ENCODE results near the gene RAPGEF6. TPM values are rescaled to one million over a fixed set of nuclear protein-coding genes. Genes with fewer than 3 reads are reported as not detected.
"Not testable (repeated sequence)": the region's sequence is repeated elsewhere in the genome, so short reads cannot be mapped to it uniquely, and the experiment has no call there.

The RAPGEF6 gene
- polyA plus RNA-seq, 1 experiment = 13.1 TPM

DNA sequence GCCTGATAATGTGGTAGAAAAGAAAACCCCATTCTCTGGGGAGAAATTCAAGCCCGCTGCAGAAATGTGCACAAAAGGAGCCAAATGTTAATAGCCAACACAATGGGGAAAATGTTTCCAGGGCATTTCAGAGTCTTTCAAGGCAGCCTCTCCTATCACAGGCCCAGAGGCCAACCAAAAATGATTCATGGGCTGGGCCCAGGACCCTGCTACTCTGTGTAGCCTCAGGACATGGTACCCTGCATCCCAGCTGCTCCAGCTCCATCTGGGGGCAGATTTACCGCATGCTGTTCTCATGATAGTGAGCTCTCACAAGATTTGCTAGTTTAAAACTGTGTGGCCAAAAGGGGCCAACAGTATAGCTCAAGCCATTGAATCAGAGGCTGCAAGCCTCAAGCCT is 41.1 kb downstream of the RAPGEF6 start:
- ChIA-PET CTCF (no interaction called here), POLR2A (interaction anchor here (1.1 kb wide), 1 partner anchor 21 kb away, joined by 3 read pairs; no protein-coding TSS in a partner anchor)
- no peak for DNase-seq (ENCODE audit: low read depth, low spot score)
- H3K27me3 ChIP-seq (ENCODE audit: control insufficient read depth, insufficient read depth, low read length) = no peaks in the 10 kb centered on the region
- H3K9me3 ChIP-seq (ENCODE audit: control insufficient read depth, insufficient read depth, low read length) = peaks cover 4% of the 10 kb centered on the region; the same call in 1 of the 2 replicates
- no peak for TF ChIP-seq CTCF (IDR thresholded peaks at IDR 0.05; ENCODE audit: low read depth, low read length)
- H3K27ac ChIP-seq (ENCODE audit: low read depth, low read length) = peak overlapping the region; percentile 40
- no peak overlapping the region for H3K4me3 ChIP-seq (ENCODE audit: low read depth, low read length)

DNA sequence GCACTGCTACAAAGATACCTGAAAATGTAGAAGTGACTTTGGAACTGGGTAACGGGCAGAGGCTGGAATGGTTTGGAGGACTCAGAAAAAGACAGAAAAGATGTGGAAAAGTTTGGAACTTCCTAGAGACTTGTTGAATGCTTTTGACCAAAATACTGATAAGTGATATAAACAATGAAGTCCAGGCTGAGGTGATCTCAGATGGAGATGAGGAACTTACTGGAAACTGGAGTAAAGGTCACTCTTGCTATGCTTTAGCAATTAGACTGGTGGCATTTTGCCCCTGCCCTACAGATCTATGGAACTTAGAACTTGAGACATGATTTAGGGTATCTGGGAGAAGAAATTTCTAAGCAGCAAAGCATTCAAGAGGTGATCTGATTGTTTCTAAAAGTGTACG is 41.6 kb downstream of the RAPGEF6 start:
- ChIA-PET POLR2A (interaction anchor here (1.1 kb wide), 1 partner anchor 22 kb away, joined by 3 read pairs; no protein-coding TSS in a partner anchor), CTCF (interaction anchor here (1.5 to 1.6 kb wide), 2 partner anchors 413 to 470 kb away, joined by 3 to 7 read pairs; no protein-coding TSS in a partner anchor)
- H3K27me3 ChIP-seq (ENCODE audit: control insufficient read depth, insufficient read depth, low read length); H3K27ac ChIP-seq (ENCODE audit: low read depth, low read length); H3K9me3 ChIP-seq (ENCODE audit: control insufficient read depth, insufficient read depth, low read length); DNase-seq (ENCODE audit: low read depth, low spot score); H3K4me3 ChIP-seq (ENCODE audit: low read depth, low read length): not testable (repeated sequence)

- peak; percentile 38 for DNase-seq (ENCODE audit: low read depth, low spot score)
Measured at GRCh38 chr5:131589510-131590348, 45.3 kb downstream of the RAPGEF6 start.

DNA sequence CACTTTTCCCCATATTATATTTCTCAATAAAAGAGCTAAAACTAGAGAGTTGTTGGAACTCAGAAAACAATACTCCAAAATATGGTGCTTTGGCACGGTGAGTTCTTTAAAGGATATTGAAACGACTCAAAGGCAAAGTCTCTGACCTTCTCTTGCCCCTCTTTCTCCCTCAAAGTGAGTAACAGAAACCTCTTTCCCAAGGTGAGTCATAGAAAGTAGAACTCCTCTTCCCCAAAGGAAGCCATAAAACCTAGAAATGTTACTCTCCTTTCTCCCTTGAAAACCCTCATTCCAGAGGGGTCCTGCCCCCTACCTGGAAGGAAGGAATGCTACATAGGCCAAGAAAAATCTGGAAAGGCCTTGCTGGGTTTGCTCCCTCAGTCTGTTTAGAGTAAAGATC is 47.5 kb downstream of the RAPGEF6 start:
- Histone ChIP-seq H3K9me3 (ENCODE audit: control insufficient read depth, insufficient read depth, low read length) (no peaks in the 10 kb centered on the region), H3K4me3 (ENCODE audit: low read depth, low read length) (no peak overlapping the region), H3K27me3 (ENCODE audit: control insufficient read depth, insufficient read depth, low read length) (no peaks in the 10 kb centered on the region), H3K27ac (ENCODE audit: low read depth, low read length) (no peak overlapping the region)
- DNase-seq (ENCODE audit: low read depth, low spot score) = no peak
- CTCF ChIA-PET = interaction anchor here (0.6 to 6.2 kb wide), 6 partner anchors 30 to 514 kb away, joined by 3 to 179 read pairs (median 7); partner anchors contain the start of gene ACSL6
- TF ChIP-seq CTCF (IDR thresholded peaks at IDR 0.05; ENCODE audit: low read depth, low read length) = no peak
- POLR2A ChIA-PET = no interaction called here

More at GRCh38 chr5:131589510-131590348, 45.3 kb downstream of the RAPGEF6 start:
- CTCF ChIA-PET = interaction anchor here (0.6 to 6.2 kb wide), 68 partner anchors 9 to 591 kb away, joined by 3 to 179 read pairs (median 4); partner anchors contain the start of gene ACSL6
- Histone ChIP-seq H3K4me3 (ENCODE audit: low read depth, low read length) (no peak overlapping the region), H3K27ac (ENCODE audit: low read depth, low read length) (no peak overlapping the region), H3K9me3 (ENCODE audit: control insufficient read depth, insufficient read depth, low read length) (peaks cover 4% of the 10 kb centered on the region; the same call in 1 of the 2 replicates), H3K27me3 (ENCODE audit: control insufficient read depth, insufficient read depth, low read length) (no peaks in the 10 kb centered on the region)
- TF ChIP-seq CTCF (IDR thresholded peaks at IDR 0.05; ENCODE audit: low read depth, low read length) = peak; percentile 95
- POLR2A ChIA-PET = interaction anchor here (0.5 to 1.1 kb wide), 4 partner anchors 26 to 208 kb away, joined by 3 to 5 read pairs (median 3); no protein-coding TSS in a partner anchor

- Histone ChIP-seq H3K27ac (ENCODE audit: low read depth, low read length) (no peak overlapping the region), H3K27me3 (ENCODE audit: control insufficient read depth, insufficient read depth, low read length) (no peaks in the 10 kb centered on the region), H3K4me3 (ENCODE audit: low read depth, low read length) (no peak overlapping the region), H3K9me3 (ENCODE audit: control insufficient read depth, insufficient read depth, low read length) (peaks cover 12% of the 10 kb centered on the region)
- POLR2A ChIA-PET = no interaction called here
- DNase-seq (ENCODE audit: low read depth, low spot score) = no peak
- no peak for TF ChIP-seq CTCF (IDR thresholded peaks at IDR 0.05; ENCODE audit: low read depth, low read length)
- CTCF ChIA-PET = interaction anchor here (0.6 to 4.1 kb wide), 3 partner anchors 8 to 228 kb away, joined by 3 to 17 read pairs (median 3); no protein-coding TSS in a partner anchor
Measured at GRCh38 chr5:131581702-131582101, 53.3 kb downstream of the RAPGEF6 start.
